Fibroblast of villous mesenchyme (primary cell): ENCODE data around the gene MPV17L2. TPM values are rescaled to one million over a fixed set of nuclear protein-coding genes. Genes with fewer than 3 reads are reported as not detected.
A peak's percentile ranks its signal among the peaks of the same experiment; 100 is the strongest.

ENCODE experiments used
- DNase-seq: peaks from one replicate; pipeline ENCODE4 v3.0.0-alpha.2; 2010; ENCODE audit warnings: low read depth
- H3K4me3 ChIP-seq: 2 replicates; pipeline ENCODE4 v1.5.1; 2011; ENCODE audit warnings: low read depth, mild to moderate bottlenecking, low read length
- total RNA-seq: library from RNA; depleted of rRNA; stranded (reverse); fragments of >200 nt; gene quantifications from 2 replicates; pipeline ENCODE4 v1.2.3, GENCODE V29; 2012
- TF ChIP-seq, protein P1 (sequence below): IDR thresholded peaks from 2 replicates; pipeline ENCODE4 v1.5.1; 2012; ENCODE audit warnings: low read depth, mild to moderate bottlenecking, low read length; ENCODE audit not compliant: insufficient read depth

MPV17L2 gene
- total RNA-seq, 1 donor, result 10.8 TPM

GRCh38 chr19:18226956-18227780 is 34.1 kb downstream of the MPV17L2 start:
- DNase-seq, result no peak
- H3K4me3 ChIP-seq, result no peak overlapping the region
- TF ChIP-seq, protein P1, sequence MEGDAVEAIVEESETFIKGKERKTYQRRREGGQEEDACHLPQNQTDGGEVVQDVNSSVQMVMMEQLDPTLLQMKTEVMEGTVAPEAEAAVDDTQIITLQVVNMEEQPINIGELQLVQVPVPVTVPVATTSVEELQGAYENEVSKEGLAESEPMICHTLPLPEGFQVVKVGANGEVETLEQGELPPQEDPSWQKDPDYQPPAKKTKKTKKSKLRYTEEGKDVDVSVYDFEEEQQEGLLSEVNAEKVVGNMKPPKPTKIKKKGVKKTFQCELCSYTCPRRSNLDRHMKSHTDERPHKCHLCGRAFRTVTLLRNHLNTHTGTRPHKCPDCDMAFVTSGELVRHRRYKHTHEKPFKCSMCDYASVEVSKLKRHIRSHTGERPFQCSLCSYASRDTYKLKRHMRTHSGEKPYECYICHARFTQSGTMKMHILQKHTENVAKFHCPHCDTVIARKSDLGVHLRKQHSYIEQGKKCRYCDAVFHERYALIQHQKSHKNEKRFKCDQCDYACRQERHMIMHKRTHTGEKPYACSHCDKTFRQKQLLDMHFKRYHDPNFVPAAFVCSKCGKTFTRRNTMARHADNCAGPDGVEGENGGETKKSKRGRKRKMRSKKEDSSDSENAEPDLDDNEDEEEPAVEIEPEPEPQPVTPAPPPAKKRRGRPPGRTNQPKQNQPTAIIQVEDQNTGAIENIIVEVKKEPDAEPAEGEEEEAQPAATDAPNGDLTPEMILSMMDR, result no peak

GRCh38 chr19:18227781-18228271 is 34.8 kb downstream of the MPV17L2 start:
- no peak for DNase-seq
- TF ChIP-seq, protein P1, result no peak
- H3K4me3 ChIP-seq, result no peak overlapping the region

DNA sequence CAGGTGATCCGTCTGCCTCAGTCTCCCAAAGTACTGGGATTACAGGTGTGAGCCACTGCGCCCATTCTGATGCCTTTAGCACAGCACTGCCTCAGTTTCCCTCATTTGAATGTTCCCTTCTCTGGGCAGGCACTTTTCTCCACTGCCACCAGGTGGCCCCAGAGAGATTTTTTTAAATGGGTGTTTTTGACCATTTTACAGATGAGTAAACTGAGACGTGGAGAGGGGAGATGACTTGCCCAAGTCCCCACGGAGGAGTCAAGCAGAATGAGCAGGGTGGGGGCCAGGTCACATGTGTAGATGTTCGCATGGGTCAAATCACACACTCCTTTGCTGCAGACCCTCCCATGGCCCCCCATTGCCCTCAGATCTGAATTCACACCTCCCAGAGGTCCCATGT is 36.5 kb downstream of the MPV17L2 start:
- TF ChIP-seq, protein P1, result peak; percentile 43
- H3K4me3 ChIP-seq, result no peak overlapping the region
- no peak for DNase-seq

GRCh38 chr19:18229915-18230314 is 36.9 kb downstream of the MPV17L2 start:
- no peak overlapping the region for H3K4me3 ChIP-seq
- DNase-seq, result no peak
- TF ChIP-seq, protein P1, result no peak

GRCh38 chr19:18230941-18231734 is 38.1 kb downstream of the MPV17L2 start:
- TF ChIP-seq, protein P1, result no peak
- DNase-seq, result no peak
- no peak overlapping the region for H3K4me3 ChIP-seq

DNA sequence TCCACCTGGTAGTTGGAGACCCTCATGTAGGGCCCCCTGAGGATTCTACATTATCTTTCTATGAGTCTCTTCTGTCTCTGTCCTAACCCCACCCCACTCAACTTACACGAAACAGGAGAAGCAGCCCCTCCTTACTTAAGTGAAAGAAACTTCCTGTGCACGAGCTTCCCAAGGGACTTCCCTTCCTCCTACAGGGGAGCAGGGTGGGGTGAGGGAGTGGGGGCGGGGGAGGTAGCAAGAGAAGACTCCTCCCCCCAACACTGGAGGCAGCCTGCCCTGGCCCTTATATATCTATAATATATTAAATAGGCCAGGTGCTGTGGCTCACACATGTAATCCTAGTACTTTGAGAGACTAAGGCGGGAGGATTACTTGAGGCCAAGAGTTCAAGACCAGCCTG is 38.8 kb downstream of the MPV17L2 start:
- TF ChIP-seq, protein P1, result no peak
- no peak for DNase-seq
- H3K4me3 ChIP-seq, result no peak overlapping the region
